IPS-18a (cell line): Measurements from ENCODE around the gene TMEM121.

Source experiments
- H3K27ac ChIP-seq: one replicate; pipeline ENCODE4 v1.5.1; 2013; ENCODE audit warnings: low read length
- H3K27me3 ChIP-seq: one replicate; pipeline ENCODE4 v1.6.1; 2013; ENCODE audit warnings: mild to moderate bottlenecking, low read length; ENCODE audit not compliant: control insufficient read depth, insufficient read depth
- H3K36me3 ChIP-seq: one replicate; pipeline ENCODE4 v1.6.1; 2013; ENCODE audit warnings: low read depth, low read length; ENCODE audit not compliant: control insufficient read depth
- H3K4me1 ChIP-seq: one replicate; pipeline ENCODE4 v1.6.1; 2013; ENCODE audit warnings: low read depth, low read length; ENCODE audit not compliant: control insufficient read depth
- H3K4me3 ChIP-seq: one replicate; pipeline ENCODE4 v1.5.1; 2013; ENCODE audit warnings: low read length
- H3K9ac ChIP-seq: one replicate; pipeline ENCODE4 v1.6.1; 2013; ENCODE audit warnings: mild to moderate bottlenecking, low read length, moderate library complexity
- H3K9me3 ChIP-seq: one replicate; pipeline ENCODE4 v1.6.1; 2013; ENCODE audit warnings: low read depth, low read length; ENCODE audit not compliant: control insufficient read depth

TMEM121 gene

GRCh38 chr14:105525861-105526775 lies at the start of gene TMEM121:
TSS of gene TMEM121 (plus strand) at chr14:105526583. CDS start at chr14:105528835, 2,252 bp downstream.
- no peaks in the 10 kb centered on the region for H3K9me3 ChIP-seq
- peaks cover 58% of the 10 kb centered on the region for H3K27me3 ChIP-seq
- no peaks in the 10 kb centered on the region for H3K36me3 ChIP-seq
- no peaks in the 10 kb centered on the region for H3K4me1 ChIP-seq
- H3K9ac ChIP-seq = no peak within 1 kb of the TSS
- no peak within 1 kb of the TSS for H3K27ac ChIP-seq
- H3K4me3 ChIP-seq = peak within 1 kb of the TSS; percentile 39

GRCh38 chr14:105476831-105477659 lies 49.3 kb upstream of the TMEM121 start:
- H3K9me3 ChIP-seq = no peaks in the 10 kb centered on the region
- peaks cover 16% of the 10 kb centered on the region for H3K4me1 ChIP-seq
- peaks cover 73% of the 10 kb centered on the region for H3K27me3 ChIP-seq
- H3K27ac ChIP-seq = no peak overlapping the region
- H3K9ac ChIP-seq = no peak overlapping the region
- no peak overlapping the region for H3K4me3 ChIP-seq
- no peaks in the 10 kb centered on the region for H3K36me3 ChIP-seq

GRCh38 chr14:105477660-105478397 lies 48.6 kb upstream of the TMEM121 start:
- Histone ChIP-seq H3K4me1 (peaks cover 20% of the 10 kb centered on the region), H3K27ac (no peak overlapping the region), H3K4me3 (no peak overlapping the region)

GRCh38 chr14:105478398-105479251 lies 47.8 kb upstream of the TMEM121 start:
- Histone ChIP-seq H3K4me1 (peaks cover 19% of the 10 kb centered on the region), H3K9ac (no peak overlapping the region), H3K9me3 (no peaks in the 10 kb centered on the region), H3K4me3 (peak overlapping the region; percentile 6), H3K36me3 (no peaks in the 10 kb centered on the region), H3K27ac (no peak overlapping the region), H3K27me3 (peaks cover 88% of the 10 kb centered on the region)

More at GRCh38 chr14:105477660-105478397, 48.6 kb upstream of the TMEM121 start:
- Histone ChIP-seq H3K9me3 (no peaks in the 10 kb centered on the region), H3K27me3 (peaks cover 81% of the 10 kb centered on the region), H3K36me3 (no peaks in the 10 kb centered on the region), H3K9ac (no peak overlapping the region)

- H3K36me3 ChIP-seq = no peaks in the 10 kb centered on the region
- H3K27ac ChIP-seq = no peak overlapping the region
- no peak overlapping the region for H3K9ac ChIP-seq
- H3K27me3 ChIP-seq = peaks cover 94% of the 10 kb centered on the region
- no peaks in the 10 kb centered on the region for H3K9me3 ChIP-seq
- H3K4me1 ChIP-seq = peaks cover 17% of the 10 kb centered on the region
- peak overlapping the region; percentile 6 for H3K4me3 ChIP-seq
Observed at GRCh38 chr14:105479431-105480158, 46.8 kb upstream of the TMEM121 start.

GRCh38 chr14:105480199-105480746 lies 46.1 kb upstream of the TMEM121 start:
- H3K9ac ChIP-seq = no peak overlapping the region

GRCh38 chr14:105480807-105481801 lies 45.3 kb upstream of the TMEM121 start:
- no peaks in the 10 kb centered on the region for H3K36me3 ChIP-seq
- H3K4me1 ChIP-seq = peaks cover 13% of the 10 kb centered on the region
- no peak overlapping the region for H3K27ac ChIP-seq
- H3K4me3 ChIP-seq = peak overlapping the region; percentile 49
- H3K9ac ChIP-seq = peak overlapping the region; percentile 59
- H3K9me3 ChIP-seq = no peaks in the 10 kb centered on the region
- H3K27me3 ChIP-seq = peaks cover 95% of the 10 kb centered on the region

More at GRCh38 chr14:105480199-105480746, 46.1 kb upstream of the TMEM121 start:
- H3K4me1 ChIP-seq = peaks cover 17% of the 10 kb centered on the region
- H3K36me3 ChIP-seq = no peaks in the 10 kb centered on the region
- H3K27me3 ChIP-seq = peaks cover 95% of the 10 kb centered on the region
- H3K27ac ChIP-seq = no peak overlapping the region
- H3K9me3 ChIP-seq = no peaks in the 10 kb centered on the region
- no peak overlapping the region for H3K4me3 ChIP-seq

- no peak overlapping the region for H3K27ac ChIP-seq
- H3K27me3 ChIP-seq = peaks cover 95% of the 10 kb centered on the region
- H3K4me3 ChIP-seq = no peak overlapping the region
- no peaks in the 10 kb centered on the region for H3K9me3 ChIP-seq
- H3K9ac ChIP-seq = peak overlapping the region; percentile 59
- H3K36me3 ChIP-seq = no peaks in the 10 kb centered on the region
- H3K4me1 ChIP-seq = peaks cover 13% of the 10 kb centered on the region
Observed at GRCh38 chr14:105481886-105482457, 44.4 kb upstream of the TMEM121 start.

- Histone ChIP-seq H3K4me1 (peaks cover 13% of the 10 kb centered on the region), H3K9me3 (no peaks in the 10 kb centered on the region), H3K9ac (peak overlapping the region; percentile 59), H3K4me3 (no peak overlapping the region), H3K27me3 (peaks cover 95% of the 10 kb centered on the region), H3K36me3 (no peaks in the 10 kb centered on the region), H3K27ac (no peak overlapping the region)
Observed at GRCh38 chr14:105482486-105483110, 43.8 kb upstream of the TMEM121 start.
